K562 treated with DMSO at 1 percent for 24 hours (cell line): ENCODE data around the gene MAP4. TPM values are rescaled to one million over a fixed set of nuclear protein-coding genes. Genes with fewer than 3 reads are reported as not detected.

Experiments
- total RNA-seq: library from RNA; unstranded; fragments of 300-600 nt; gene quantifications from 2 replicates; pipeline ENCODE4 v1.2.3, GENCODE V29; 2022; ENCODE audit warnings: low read depth; ENCODE audit not compliant: insufficient read depth

MAP4 gene
- 103 and 110 TPM in 2 replicates for total RNA-seq

DNA sequence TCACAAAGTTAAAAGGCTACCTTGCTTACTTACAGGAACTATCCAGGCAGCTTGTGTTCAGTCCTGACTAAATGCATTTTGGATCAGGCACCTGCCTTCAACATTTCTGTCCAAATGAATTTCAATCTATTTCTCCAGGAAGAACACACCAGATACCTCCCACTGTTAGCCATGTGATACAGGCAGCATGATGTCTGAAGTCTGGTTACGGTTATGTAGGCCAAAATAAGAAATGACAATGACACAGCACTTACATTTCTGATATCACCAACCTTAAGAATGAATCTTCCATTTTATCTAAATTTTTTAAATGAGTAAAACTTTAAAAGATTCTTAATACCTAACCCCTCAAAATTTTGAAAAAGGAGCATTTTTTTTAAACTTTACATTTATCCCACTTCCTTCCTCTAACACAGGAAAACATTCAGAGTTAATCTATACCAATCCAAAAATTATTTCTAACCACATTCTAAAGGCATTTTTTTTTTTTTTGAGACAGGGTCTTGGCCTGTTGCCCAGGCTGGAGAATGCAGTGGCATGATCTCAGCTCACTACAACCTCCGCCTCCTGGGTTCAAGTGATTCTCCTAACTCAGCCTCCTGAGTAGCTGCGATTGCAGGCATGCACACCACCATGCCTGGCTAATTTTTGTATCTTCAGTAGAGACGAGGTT is at the start of gene MAP4:
TSS of gene MAP4 (minus strand) at position 116 of the 673 bp plus-strand sequence. CDS start 17,556 bp downstream, outside the sequence.

DNA sequence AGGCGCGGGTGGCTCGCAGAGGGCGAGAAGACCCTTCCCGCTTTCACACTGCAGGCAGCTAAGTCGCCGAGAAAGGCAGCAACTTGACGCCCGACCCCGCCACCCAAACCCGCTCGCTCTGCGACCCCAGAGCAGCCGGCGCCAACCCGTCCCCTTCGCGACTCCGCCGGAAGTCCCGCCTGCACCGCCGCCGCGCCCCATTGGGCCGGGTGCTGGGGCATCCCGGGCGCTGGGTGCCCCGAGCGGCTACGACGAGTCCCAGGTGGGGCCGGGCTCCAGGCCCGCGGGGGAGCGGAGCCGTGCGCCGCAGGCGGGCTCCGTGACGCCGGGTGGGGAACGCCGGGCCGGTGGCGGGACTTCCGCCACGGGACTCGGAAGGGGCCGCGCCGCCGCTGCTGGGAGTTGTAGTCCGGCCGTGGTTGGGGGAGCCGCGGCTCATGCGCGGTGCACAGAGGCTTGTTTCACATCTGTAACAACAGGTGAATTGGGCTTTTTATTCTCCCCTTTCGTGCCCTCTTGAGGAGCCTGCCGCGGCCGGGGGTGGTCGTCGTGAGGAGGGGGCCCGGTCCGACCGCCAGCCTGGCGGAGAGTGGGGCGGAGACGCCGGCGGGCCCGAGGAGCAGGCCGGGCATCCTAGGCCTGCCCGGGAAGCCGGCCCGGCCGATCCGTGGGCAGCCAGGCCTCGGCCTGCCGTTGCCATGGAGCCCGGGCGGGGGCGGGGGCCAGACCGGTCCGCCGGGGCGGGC is 213.3 kb downstream of the MAP4 start, which contains the start of gene DHX30:
TSS of gene DHX30 (plus strand) at position 405 of the 746 bp plus-strand sequence. CDS start 7,546 bp downstream, outside the sequence.

Other genes starting within 250 kb of the MAP4 start
- gene SMARCC1, start 234.5 kb downstream of the MAP4 start, total RNA-seq = 44.6 and 46.9 TPM in 2 replicates
- 121 and 131 TPM in 2 replicates for gene DHX30, start 213.3 kb downstream of the MAP4 start, total RNA-seq
- gene CDC25A, start 172.0 kb upstream of the MAP4 start, total RNA-seq = 29.7 and 31.6 TPM in 2 replicates
- not detected in 2 replicates for gene CAMP, start 207.1 kb upstream of the MAP4 start, total RNA-seq
- 8.7 and 11.6 TPM in 2 replicates for gene ZNF589, start 224.7 kb upstream of the MAP4 start, total RNA-seq